Lower lobe of right lung (tissue), 2 donors: ENCODE data around the gene FURIN. TPM values are rescaled to one million over a fixed set of nuclear protein-coding genes. Genes with fewer than 3 reads are reported as not detected.
A peak's percentile ranks its signal among the peaks of the same experiment; 100 is the strongest.

Source experiments
- ATAC-seq, 2 donors: fragments of 200-7000 bp; cut with Tn5 transposase; one replicate each; pipeline ENCODE4 v1.9.1; 2020 to 2022; ENCODE audit warnings: mild to moderate bottlenecking in 2 of 2, moderate library complexity in 2 of 2
- DNase-seq: peaks from one replicate; pipeline ENCODE4 v3.0.0-alpha.2; 2020
- H3K27ac ChIP-seq: fragments of 200-600 bp; one replicate; pipeline ENCODE4 v1.8.0; 2022
- H3K27me3 ChIP-seq: fragments of 200-600 bp; one replicate; pipeline ENCODE4 v1.8.0; 2022; ENCODE audit warnings: low read depth
- H3K36me3 ChIP-seq: fragments of 200-600 bp; one replicate; pipeline ENCODE4 v1.8.0; 2022; ENCODE audit warnings: mild to moderate bottlenecking
- H3K4me1 ChIP-seq: fragments of 200-600 bp; one replicate; pipeline ENCODE4 v1.8.0; 2022
- H3K4me3 ChIP-seq: fragments of 200-600 bp; one replicate; pipeline ENCODE4 v1.8.0; 2022; ENCODE audit warnings: mild to moderate bottlenecking
- H3K9me3 ChIP-seq: fragments of 200-600 bp; one replicate; pipeline ENCODE4 v1.8.0; 2022
- intact Hi-C: fragments of 100-400 bp; cut with DNase I; formaldehyde crosslinking; loops from one replicate; pipeline ENCODE4 v1.11.0; 2022
- total RNA-seq: library from RNA; stranded (reverse); fragmentation: NEBNext Ultra II Directional; extraction: Animal tissue kit (Norgen Biotek cat#: 25700); gene quantifications from one replicate; pipeline ENCODE4 v1.2.1, GENCODE V29; 2021
- TF ChIP-seq, protein P1 (sequence below): fragments of 200-600 bp; IDR thresholded peaks from one replicate; pipeline ENCODE4 v1.8.0; 2022; ENCODE audit warnings: antibody characterized with exemption, mild to moderate bottlenecking
- donor health status: DM: no; HTN: yes; CAD: no; lungs with severe emphysema.

FURIN gene
- total RNA-seq, 1 donor from 2014 or later: 86.5 TPM

DNA sequence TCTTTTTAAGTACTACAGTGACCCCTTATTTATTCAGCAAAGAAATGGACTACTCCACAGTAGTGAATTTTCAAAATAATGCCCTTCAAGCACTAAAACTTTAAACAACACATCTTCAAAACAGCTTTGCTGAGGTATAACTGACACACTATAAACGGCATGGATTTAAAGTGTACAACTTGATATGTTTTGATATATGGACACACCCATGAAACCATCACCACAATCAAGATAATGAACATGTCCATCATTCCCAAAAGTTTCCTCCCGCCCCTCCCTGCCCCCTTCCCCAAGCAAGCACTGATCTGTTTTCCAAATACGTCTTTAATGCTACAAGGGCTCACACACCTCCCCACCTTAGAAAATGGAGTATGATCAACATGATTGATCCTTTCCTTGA lies 1.6 kb upstream of the FURIN start:
- no peak overlapping the region for H3K4me3 ChIP-seq
- intact Hi-C loops: no loop called here
- H3K4me1 ChIP-seq: peaks cover 55% of the 10 kb centered on the region
- ATAC-seq (no peak), DNase-seq (no peak)
- no peaks in the 10 kb centered on the region for H3K9me3 ChIP-seq
- H3K36me3 ChIP-seq: no peaks in the 10 kb centered on the region
- TF ChIP-seq, protein P1, sequence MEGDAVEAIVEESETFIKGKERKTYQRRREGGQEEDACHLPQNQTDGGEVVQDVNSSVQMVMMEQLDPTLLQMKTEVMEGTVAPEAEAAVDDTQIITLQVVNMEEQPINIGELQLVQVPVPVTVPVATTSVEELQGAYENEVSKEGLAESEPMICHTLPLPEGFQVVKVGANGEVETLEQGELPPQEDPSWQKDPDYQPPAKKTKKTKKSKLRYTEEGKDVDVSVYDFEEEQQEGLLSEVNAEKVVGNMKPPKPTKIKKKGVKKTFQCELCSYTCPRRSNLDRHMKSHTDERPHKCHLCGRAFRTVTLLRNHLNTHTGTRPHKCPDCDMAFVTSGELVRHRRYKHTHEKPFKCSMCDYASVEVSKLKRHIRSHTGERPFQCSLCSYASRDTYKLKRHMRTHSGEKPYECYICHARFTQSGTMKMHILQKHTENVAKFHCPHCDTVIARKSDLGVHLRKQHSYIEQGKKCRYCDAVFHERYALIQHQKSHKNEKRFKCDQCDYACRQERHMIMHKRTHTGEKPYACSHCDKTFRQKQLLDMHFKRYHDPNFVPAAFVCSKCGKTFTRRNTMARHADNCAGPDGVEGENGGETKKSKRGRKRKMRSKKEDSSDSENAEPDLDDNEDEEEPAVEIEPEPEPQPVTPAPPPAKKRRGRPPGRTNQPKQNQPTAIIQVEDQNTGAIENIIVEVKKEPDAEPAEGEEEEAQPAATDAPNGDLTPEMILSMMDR: no peak
- H3K27ac ChIP-seq: no peak overlapping the region
- H3K27me3 ChIP-seq: no peaks in the 10 kb centered on the region

DNA sequence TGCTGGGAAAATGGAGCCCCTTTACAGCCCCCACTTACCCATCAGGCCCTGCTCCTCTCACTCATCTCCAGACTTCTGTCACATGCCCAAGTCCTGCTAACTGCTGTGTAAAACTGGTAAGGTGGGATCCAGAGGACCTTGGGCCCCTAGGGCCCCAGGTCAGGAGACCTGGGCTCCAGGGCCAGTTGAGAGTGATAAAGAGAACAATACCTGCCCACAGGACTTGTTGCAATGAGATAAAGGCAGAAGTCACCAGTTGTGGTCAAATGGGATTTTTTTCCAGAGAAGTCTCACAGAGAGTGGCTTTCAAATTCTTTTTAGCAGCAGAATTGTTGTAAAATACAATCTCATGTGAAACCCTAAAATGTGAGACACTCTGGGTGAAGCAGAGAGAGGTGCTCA lies 753 bp downstream of the FURIN start:
- H3K27me3 ChIP-seq: no peaks in the 10 kb centered on the region
- DNase-seq (no peak), ATAC-seq (no peak)
- H3K4me3 ChIP-seq: no peak overlapping the region
- H3K4me1 ChIP-seq: peaks cover 60% of the 10 kb centered on the region
- H3K9me3 ChIP-seq: no peaks in the 10 kb centered on the region
- intact Hi-C loops: no loop called here
- TF ChIP-seq, protein P1: no peak
- H3K27ac ChIP-seq: peak overlapping the region; percentile 98
- H3K36me3 ChIP-seq: no peaks in the 10 kb centered on the region

DNA sequence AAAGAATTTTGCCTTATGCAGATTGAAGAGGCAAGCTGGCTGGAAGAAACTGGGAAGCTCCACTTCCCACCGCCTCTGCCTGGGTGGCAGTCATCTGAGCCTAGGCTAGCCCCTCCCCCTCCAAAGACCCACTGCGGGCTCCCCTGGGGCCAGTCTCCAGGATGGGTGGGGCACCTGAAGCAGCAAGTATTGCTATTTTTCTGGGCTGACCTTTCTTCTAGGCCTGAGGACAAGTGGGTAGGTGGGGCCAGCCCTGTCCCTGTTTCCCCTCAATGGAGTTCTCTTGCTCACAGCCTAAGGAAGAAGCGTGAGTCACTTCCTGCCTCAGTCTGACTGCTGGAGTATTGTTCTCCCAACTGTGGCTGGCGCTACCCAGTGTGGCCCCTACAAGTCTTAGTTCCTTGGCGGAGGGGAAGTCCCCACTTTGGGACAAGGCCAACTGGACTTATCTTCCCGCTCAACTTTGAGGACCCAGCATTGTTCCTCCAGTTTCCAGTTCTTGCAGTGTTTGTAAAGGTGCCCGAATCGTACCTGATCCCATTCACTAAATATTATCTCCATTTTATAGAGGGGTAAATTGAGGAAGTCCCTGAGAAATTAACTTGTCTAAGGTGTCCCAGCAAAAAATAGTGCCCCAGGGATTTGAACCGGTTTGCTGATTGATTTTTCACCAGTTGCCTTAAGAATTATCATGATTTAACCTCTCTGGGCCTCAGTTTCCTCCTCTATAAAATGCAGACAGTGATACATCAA lies 1.4 kb downstream of the FURIN start:
- Histone ChIP-seq H3K4me1 (peaks cover 66% of the 10 kb centered on the region), H3K9me3 (no peaks in the 10 kb centered on the region), H3K4me3 (peak overlapping the region; percentile 81), H3K27me3 (no peaks in the 10 kb centered on the region), H3K27ac (peak overlapping the region; percentile 98), H3K36me3 (no peaks in the 10 kb centered on the region)
- DNase-seq: peak; percentile 88
- intact Hi-C loops: no loop called here
- TF ChIP-seq, protein P1: no peak
- peak; percentile 73 to 79 for ATAC-seq

DNA sequence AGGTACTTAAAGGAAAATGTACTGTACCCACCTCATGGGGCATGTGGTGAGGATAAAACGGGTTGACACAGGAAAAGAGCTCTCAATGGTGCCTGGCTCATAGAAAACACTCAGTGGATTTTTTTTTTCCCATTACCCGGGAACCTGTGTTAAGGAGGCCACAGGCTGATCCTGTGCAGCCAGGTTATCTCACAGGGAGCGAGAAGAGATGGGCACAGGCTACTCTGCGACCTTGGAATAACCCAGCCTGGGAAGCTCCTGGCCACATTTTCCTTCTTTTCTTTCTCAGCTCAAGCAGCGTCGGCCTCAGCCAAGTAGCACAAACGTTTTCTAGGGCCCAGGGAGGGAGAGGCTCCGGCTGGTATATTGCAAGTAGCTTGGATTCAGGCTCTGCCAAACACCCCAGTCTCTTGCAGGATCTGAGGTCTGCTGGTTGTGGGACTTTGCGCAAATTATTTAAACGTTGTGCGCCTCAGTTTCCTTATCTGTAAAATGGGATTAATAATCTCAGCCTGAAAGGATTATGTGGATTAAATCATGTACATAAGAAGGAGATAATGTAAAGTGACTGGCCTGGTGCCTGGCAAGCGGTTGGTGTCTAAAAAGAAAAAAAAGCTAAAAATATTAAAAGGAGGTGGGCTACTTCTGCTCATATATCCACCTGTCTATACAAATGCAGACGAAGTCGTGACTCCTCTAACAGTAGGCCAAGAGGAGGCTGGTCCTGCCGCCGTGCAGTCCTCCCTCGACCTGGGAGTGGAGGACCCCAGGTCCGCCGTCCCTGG lies 2.2 kb downstream of the FURIN start:
- TF ChIP-seq, protein P1: no peak
- peaks cover 70% of the 10 kb centered on the region for H3K4me1 ChIP-seq
- no peaks in the 10 kb centered on the region for H3K9me3 ChIP-seq
- H3K27me3 ChIP-seq: no peaks in the 10 kb centered on the region
- intact Hi-C loops: no loop called here
- peak in 1 of 2 donors; percentile 5 for ATAC-seq
- H3K4me3 ChIP-seq: peak overlapping the region; percentile 81
- H3K27ac ChIP-seq: peak overlapping the region; percentile 98
- peaks cover 5% of the 10 kb centered on the region for H3K36me3 ChIP-seq
- DNase-seq: no peak

DNA sequence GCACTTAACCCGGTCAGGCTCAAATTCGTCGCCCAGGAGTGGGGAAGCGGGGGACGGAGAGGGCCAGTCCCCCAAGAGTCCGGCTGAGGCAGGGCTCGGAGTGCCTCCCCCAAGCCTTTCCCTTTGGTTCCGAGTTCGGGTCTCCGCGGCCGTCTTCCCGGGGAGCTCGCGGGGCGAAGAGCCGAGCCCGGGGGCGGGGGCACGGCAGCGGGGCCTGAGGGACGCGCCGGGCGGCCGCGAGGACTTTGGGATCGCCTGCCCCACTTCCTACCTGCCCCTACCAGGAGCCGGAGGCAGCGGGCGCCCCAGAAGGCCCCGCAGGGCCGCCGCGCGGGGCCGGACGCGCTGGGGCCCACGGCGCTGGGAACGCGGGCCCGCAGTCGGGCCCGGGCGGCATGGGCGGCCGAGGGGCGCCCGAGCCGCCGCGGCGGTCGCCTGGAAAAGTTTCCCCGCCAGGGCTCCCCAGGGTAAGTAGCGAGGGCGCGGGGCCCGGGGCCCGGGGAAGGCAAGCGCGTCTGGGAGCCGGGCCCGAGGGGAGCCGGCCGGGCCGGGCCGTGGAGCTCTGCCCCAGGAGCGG lies 2.8 kb downstream of the FURIN start:
- peak overlapping the region; percentile 81 for H3K4me3 ChIP-seq
- peak overlapping the region; percentile 98 for H3K27ac ChIP-seq
- ATAC-seq: peak; percentile 4 to 14
- peaks cover 12% of the 10 kb centered on the region for H3K36me3 ChIP-seq
- no peaks in the 10 kb centered on the region for H3K27me3 ChIP-seq
- TF ChIP-seq, protein P1: no peak
- H3K4me1 ChIP-seq: peaks cover 67% of the 10 kb centered on the region
- DNase-seq: no peak
- H3K9me3 ChIP-seq: no peaks in the 10 kb centered on the region
- intact Hi-C loops: no loop called here
